Right hindlimb (tissue), 1 donor: ENCODE measurements around the gene AATK.
"Not testable (repeated sequence)": the region's sequence is repeated elsewhere in the genome, so short reads cannot be mapped to it uniquely, and the experiment has no call there.

Experiments
- DNase-seq: peaks from one replicate; pipeline ENCODE4 v3.0.0-alpha.2; 2018

The AATK gene

GRCh38 chr17:81086789-81087551, 79.1 kb downstream of the AATK start:
- DNase-seq = no peak

- DNase-seq = no peak
Measured at GRCh38 chr17:81085420-81085911, 80.6 kb downstream of the AATK start.

GRCh38 chr17:81084680-81085419, 81.2 kb downstream of the AATK start:
- no peak for DNase-seq

GRCh38 chr17:81083125-81083765, 82.8 kb downstream of the AATK start:
- DNase-seq = no peak

GRCh38 chr17:81082177-81083073, 83.6 kb downstream of the AATK start:
- no peak for DNase-seq

GRCh38 chr17:81081222-81082176, 84.5 kb downstream of the AATK start:
- DNase-seq = no peak

GRCh38 chr17:81080019-81080418, 86.0 kb downstream of the AATK start:
- no peak for DNase-seq

- DNase-seq = not testable (repeated sequence)
Measured at GRCh38 chr17:81078026-81078913, 87.8 kb downstream of the AATK start.

- no peak for DNase-seq
Measured at GRCh38 chr17:81076141-81076679, 89.8 kb downstream of the AATK start.

- no peak for DNase-seq
Measured at GRCh38 chr17:81075307-81075706, 90.7 kb downstream of the AATK start.

GRCh38 chr17:81074875-81075274, 91.1 kb downstream of the AATK start:
- no peak for DNase-seq

- no peak for DNase-seq
Measured at GRCh38 chr17:81073967-81074839, 91.8 kb downstream of the AATK start.

- no peak for DNase-seq
Measured at GRCh38 chr17:81071761-81072741, 94.0 kb downstream of the AATK start.

GRCh38 chr17:81070541-81071246, 95.3 kb downstream of the AATK start:
- DNase-seq = no peak

- no peak for DNase-seq
Measured at GRCh38 chr17:81069135-81069645, 96.8 kb downstream of the AATK start.

- no peak for DNase-seq
Measured at GRCh38 chr17:81068411-81069134, 97.4 kb downstream of the AATK start.
